Left cardiac atrium (tissue), 4 donors: ENCODE measurements around the gene NCK1. TPM values are rescaled to one million over a fixed set of nuclear protein-coding genes. Genes with fewer than 3 reads are reported as not detected.
"Not testable (repeated sequence)": the region's sequence is repeated elsewhere in the genome, so short reads cannot be mapped to it uniquely, and the experiment has no call there.

Source experiments
- ATAC-seq, 2 donors: fragments of 200-7000 bp; cut with Tn5 transposase; one replicate each; pipeline ENCODE4 v1.9.1; 2020; ENCODE audit warnings: mild to moderate bottlenecking in 2 of 2, moderate library complexity in 2 of 2
- DNase-seq: peaks from one replicate; pipeline ENCODE4 v3.0.0-alpha.2; 2020
- intact Hi-C, 2 donors: fragments of 100-400 bp; cut with DNase I; formaldehyde crosslinking; loops; one replicate each; pipeline versions ENCODE4 v1.14.1 to v1.15.1; 2022 to 2023
- total RNA-seq, 2 donors: library from RNA; stranded (reverse); fragmentation: NEBNext Ultra II Directional; extraction: Animal tissue kit (Norgen Biotek cat#: 25700); gene quantifications; one replicate each; pipeline ENCODE4 v1.2.1, GENCODE V29; 2021
- donor health status: DM: no; HTN: yes; CAD: no.
- donor health status: DM: no; HTN: yes; CAD: no; lungs with severe emphysema.
- donor health status: DM: yes; HTN: yes; CAD: no.
- donor health status: Dilated cardiomyopathy.

The NCK1 gene
- total RNA-seq, 2 donors from 2014 or later, result 29.5 to 29.9 TPM

- no peak for ATAC-seq
- intact Hi-C loops, result no loop called here
- no peak for DNase-seq
Measured at GRCh38 chr3:136960838-136961836, 99.1 kb downstream of the NCK1 start.

- intact Hi-C loops, result no loop called here
- DNase-seq (no peak), ATAC-seq (no peak)
Measured at GRCh38 chr3:136962927-136963326, 100.9 kb downstream of the NCK1 start.

GRCh38 chr3:136969539-136969938 lies 107.5 kb downstream of the NCK1 start:
- intact Hi-C loops, ATAC-seq, DNase-seq: not testable (repeated sequence)

GRCh38 chr3:136973352-136973751 lies 111.3 kb downstream of the NCK1 start:
- intact Hi-C loops, result no loop called here
- ATAC-seq, result no peak
- DNase-seq, result no peak

GRCh38 chr3:136974670-136975069 lies 112.7 kb downstream of the NCK1 start:
- intact Hi-C loops, result no loop called here
- ATAC-seq (no peak), DNase-seq (no peak)

GRCh38 chr3:136979204-136979603 lies 117.2 kb downstream of the NCK1 start:
- ATAC-seq, result no peak
- DNase-seq, result no peak
- intact Hi-C loops, result no loop called here

- intact Hi-C loops, result no loop called here
- ATAC-seq (no peak), DNase-seq (no peak)
Measured at GRCh38 chr3:136979684-136980083, 117.7 kb downstream of the NCK1 start.

- intact Hi-C loops, result no loop called here
- DNase-seq, result no peak
- ATAC-seq, result no peak
Measured at GRCh38 chr3:136982033-136982432, 120.0 kb downstream of the NCK1 start.

- intact Hi-C loops, result no loop called here
- no peak for ATAC-seq
- no peak for DNase-seq
Measured at GRCh38 chr3:136982520-136983138, 120.6 kb downstream of the NCK1 start.

GRCh38 chr3:136984837-136985236 lies 122.8 kb downstream of the NCK1 start:
- DNase-seq (peak; percentile 32), ATAC-seq (peak; percentile 82 to 86)
- intact Hi-C loops, result no loop called here

- intact Hi-C loops, DNase-seq, ATAC-seq: not testable (repeated sequence)
Measured at GRCh38 chr3:136987398-136987980, 125.5 kb downstream of the NCK1 start.

- ATAC-seq (peak in 1 of 2 donors; percentile 3), DNase-seq (no peak)
Measured at GRCh38 chr3:136988651-136989050, 126.6 kb downstream of the NCK1 start.

GRCh38 chr3:136989781-136990524 lies 127.9 kb downstream of the NCK1 start:
- intact Hi-C loops, result no loop called here
- DNase-seq, result no peak
- ATAC-seq, result no peak

More at GRCh38 chr3:136988651-136989050, 126.6 kb downstream of the NCK1 start:
- intact Hi-C loops, result no loop called here

- ATAC-seq, result no peak
- intact Hi-C loops, result no loop called here
Measured at GRCh38 chr3:136990826-136991225, 128.8 kb downstream of the NCK1 start.

GRCh38 chr3:136992115-136992514 lies 130.1 kb downstream of the NCK1 start:
- no peak for ATAC-seq
- intact Hi-C loops, result no loop called here
- DNase-seq, result no peak

More at GRCh38 chr3:136990826-136991225, 128.8 kb downstream of the NCK1 start:
- no peak for DNase-seq

- DNase-seq (peak; percentile 84), ATAC-seq (peak; percentile 93 to 94)
- intact Hi-C loops, result no loop called here
Measured at GRCh38 chr3:136994772-136995516, 132.9 kb downstream of the NCK1 start.

GRCh38 chr3:136995652-136996051 lies 133.6 kb downstream of the NCK1 start:
- intact Hi-C loops, result no loop called here
- ATAC-seq, result peak in 1 of 2 donors; percentile 58
- no peak for DNase-seq
